ENCODE results near the gene LCK. TPM values are rescaled to one million over a fixed set of nuclear protein-coding genes. Genes with fewer than 3 reads are reported as not detected.

LCK gene
- polyA plus RNA-seq, 3 donors: 0.15 to 2.2 (median 1.7) TPM

- no peaks in the 10 kb centered on the region for H3K36me3 Mint-ChIP-seq
- Histone ChIP-seq H3K4me1 (ENCODE audit: control insufficient read depth in 1 of 2, insufficient read depth in 2 of 2, low read length in 2 of 2) (peaks cover 0 to under 1% of the 10 kb centered on the region in 2 donors), H3K79me2 (ENCODE audit: insufficient read depth, low read length) (no peaks in the 10 kb centered on the region), H3K27me3 (ENCODE audit: control insufficient read depth in 2 of 2, insufficient read depth in 2 of 2, low read length in 2 of 2) (no peaks in the 10 kb centered on the region), H3K9ac (ENCODE audit: insufficient read depth, low read length, poor library complexity, severe bottlenecking) (no peak overlapping the region), H4K20me1 (ENCODE audit: insufficient read depth, low read length) (no peaks in the 10 kb centered on the region), H3K9me3 (replicated peaks in 1 of 2; ENCODE audit: control insufficient read depth in 1 of 2, insufficient read depth in 1 of 2, low read length in 2 of 2) (no peaks in the 10 kb centered on the region), H3K36me3 (replicated peaks in 1 of 2; ENCODE audit: control insufficient read depth in 1 of 2, insufficient read depth in 2 of 2, low read length in 2 of 2) (no peaks in the 10 kb centered on the region), H3K27ac (ENCODE audit: low read depth in 1 of 2, low read length in 2 of 2) (no peak overlapping the region), H3K4me2 (replicated peaks; ENCODE audit: extremely low read depth, low read length, poor library complexity, severe bottlenecking) (no peak overlapping the region), H3K4me3 (replicated peaks in 1 of 3; ENCODE audit: low read depth in 2 of 3, low read length in 3 of 3) (no peak overlapping the region), H2AFZ (ENCODE audit: insufficient read depth, low read depth, low read length, poor library complexity, severe bottlenecking) (no peak overlapping the region)
- H3K4me3 Mint-ChIP-seq: no peak overlapping the region
- peaks cover 0 to 2% (median 2%) of the 10 kb centered on the region in 3 donors for H3K27me3 Mint-ChIP-seq (ENCODE audit: low read depth in 3 of 3)
- 83% methylated on average over 1 of the region's 3 CpGs for WGBS (ENCODE audit: insufficient coverage)
- H3K4me1 Mint-ChIP-seq: no peaks in the 10 kb centered on the region
- no peak for DNase-seq
- H3K27ac Mint-ChIP-seq: no peak overlapping the region
- intact Hi-C loops (cut with micrococcal nuclease): no loop called here
- H3K9me3 Mint-ChIP-seq: peaks cover 0 to 2% (median 0%) of the 10 kb centered on the region in 7 donors
- TF ChIP-seq CTCF (IDR thresholded peaks at IDR 0.05): no peak
Measured at GRCh38 chr1:32285658-32286057, 34.6 kb downstream of the LCK start.

GRCh38 chr1:32286763-32287162, 35.7 kb downstream of the LCK start:
- WGBS (ENCODE audit: insufficient coverage): 100% methylated on average over 3 of the region's 4 CpGs
- Histone ChIP-seq H3K4me3 (replicated peaks in 1 of 3; ENCODE audit: low read depth in 2 of 3, low read length in 3 of 3) (no peak overlapping the region), H2AFZ (ENCODE audit: insufficient read depth, low read depth, low read length, poor library complexity, severe bottlenecking) (no peak overlapping the region), H3K36me3 (replicated peaks in 1 of 2; ENCODE audit: control insufficient read depth in 1 of 2, insufficient read depth in 2 of 2, low read length in 2 of 2) (no peaks in the 10 kb centered on the region), H3K4me2 (replicated peaks; ENCODE audit: extremely low read depth, low read length, poor library complexity, severe bottlenecking) (no peak overlapping the region), H3K79me2 (ENCODE audit: insufficient read depth, low read length) (peaks cover 4% of the 10 kb centered on the region), H3K27me3 (ENCODE audit: control insufficient read depth in 2 of 2, insufficient read depth in 2 of 2, low read length in 2 of 2) (no peaks in the 10 kb centered on the region), H3K4me1 (ENCODE audit: control insufficient read depth in 1 of 2, insufficient read depth in 2 of 2, low read length in 2 of 2) (peaks cover 9 to 10% of the 10 kb centered on the region in 2 donors), H4K20me1 (ENCODE audit: insufficient read depth, low read length) (no peaks in the 10 kb centered on the region), H3K9ac (ENCODE audit: insufficient read depth, low read length, poor library complexity, severe bottlenecking) (no peak overlapping the region), H3K9me3 (replicated peaks in 1 of 2; ENCODE audit: control insufficient read depth in 1 of 2, insufficient read depth in 1 of 2, low read length in 2 of 2) (no peaks in the 10 kb centered on the region), H3K27ac (ENCODE audit: low read depth in 1 of 2, low read length in 2 of 2) (no peak overlapping the region)
- DNase-seq: no peak
- Mint-ChIP-seq H3K36me3 (no peaks in the 10 kb centered on the region), H3K4me1 (peaks cover 10% of the 10 kb centered on the region), H3K4me3 (no peak overlapping the region), H3K9me3 (peaks cover 0 to 2% (median 0%) of the 10 kb centered on the region in 7 donors), H3K27ac (no peak overlapping the region), H3K27me3 (ENCODE audit: low read depth in 3 of 3) (peaks cover 0 to 2% (median 2%) of the 10 kb centered on the region in 3 donors)
- intact Hi-C loops (cut with micrococcal nuclease): no loop called here
- no peak for TF ChIP-seq CTCF (IDR thresholded peaks at IDR 0.05)
